ENCODE measurements around the gene SSR2. TPM values are rescaled to one million over a fixed set of nuclear protein-coding genes. Genes with fewer than 3 reads are reported as not detected.

Gene SSR2
- total and polyA plus RNA-seq, 2 experiments from 2014 or later, result 136 to 291 TPM

- Mint-ChIP-seq H3K4me1 (peaks cover 49% of the 10 kb centered on the region), H3K27ac (peak overlapping the region; percentile 84; the same call in 1 of the 2 replicates)
- TF ChIP-seq ZNF331 (CRISPR knock-in tag; IDR thresholded peaks at IDR 0.05; ENCODE audit: low read depth) (no peak), CTCF (conservative IDR thresholded peaks at IDR 0.05; ENCODE audit: low read depth in 2 of 2) (peak; percentile 61 to 78)
Measured at GRCh38 chr1:155966135-155966534, 54.6 kb downstream of the SSR2 start.

GRCh38 chr1:155964193-155964592, 56.6 kb downstream of the SSR2 start:
- Mint-ChIP-seq H3K4me1 (peaks cover 31% of the 10 kb centered on the region), H3K4me3 (no peak overlapping the region), H3K27me3 (ENCODE audit: insufficient read depth, low read depth, poor library complexity) (peaks cover 7% of the 10 kb centered on the region), H3K27ac (no peak overlapping the region), H3K36me3 (ENCODE audit: low read depth) (peaks cover 88% of the 10 kb centered on the region), H3K9me3 (no peaks in the 10 kb centered on the region)
- H3K4me1 ChIP-seq (ENCODE audit: insufficient read depth), result peaks cover 23% of the 10 kb centered on the region
- H2AFZ ChIP-seq, result no peak overlapping the region
- no peaks in the 10 kb centered on the region for H3K9me2 ChIP-seq (ENCODE audit: insufficient read depth)
- H3K36me3 ChIP-seq (ENCODE audit: insufficient read depth), result peaks cover 25% of the 10 kb centered on the region
- DNase-seq (ENCODE audit: low spot score) (no peak), ATAC-seq (no peak)
- H4K20me1 ChIP-seq (replicated peaks; ENCODE audit: insufficient read depth), result peaks cover 12% of the 10 kb centered on the region; the same call in 1 of the 2 replicates
- H3K4me3 ChIP-seq, result no peak overlapping the region
- H3K79me2 ChIP-seq (replicated peaks; ENCODE audit: insufficient read depth), result peaks cover 15% of the 10 kb centered on the region
- no peak overlapping the region for H3K27ac ChIP-seq (ENCODE audit: low read depth)
- no peak overlapping the region for H3K4me2 ChIP-seq
- no peaks in the 10 kb centered on the region for H3K27me3 ChIP-seq (ENCODE audit: insufficient read depth)
- H3F3A ChIP-seq (replicated peaks; ENCODE audit: low read depth), result peaks cover 13% of the 10 kb centered on the region; the same call in 1 of the 2 replicates
- TF ChIP-seq ZNF331 (CRISPR knock-in tag; IDR thresholded peaks at IDR 0.05; ENCODE audit: low read depth) (no peak), REST (IDR thresholded peaks at IDR 0.05; ENCODE audit: unreplicated experiment) (no peak), STAT1 (IDR thresholded peaks at IDR 0.05; ENCODE audit: unreplicated experiment) (no peak), JUNB (IDR thresholded peaks at IDR 0.05; ENCODE audit: unreplicated experiment) (no peak), EZH2 (IDR thresholded peaks at IDR 0.05; ENCODE audit: low read depth, unreplicated experiment) (no peak), CTCF (conservative IDR thresholded peaks at IDR 0.05; ENCODE audit: low read depth in 2 of 2) (no peak), ETS1 (IDR thresholded peaks at IDR 0.05) (no peak), CREB1 (CRISPR knock-in tag; IDR thresholded peaks at IDR 0.05; ENCODE audit: low read depth) (no peak), ZNF114 (CRISPR knock-in tag; IDR thresholded peaks at IDR 0.05) (no peak)

More at GRCh38 chr1:155966135-155966534, 54.6 kb downstream of the SSR2 start:
- Histone ChIP-seq H3K4me2 (no peak overlapping the region), H3K79me2 (replicated peaks; ENCODE audit: insufficient read depth) (peaks cover 34% of the 10 kb centered on the region), H3K36me3 (ENCODE audit: insufficient read depth) (peaks cover 20% of the 10 kb centered on the region), H3K27ac (ENCODE audit: low read depth) (no peak overlapping the region), H3K4me1 (ENCODE audit: insufficient read depth) (peaks cover 37% of the 10 kb centered on the region), H3K9me2 (ENCODE audit: insufficient read depth) (no peaks in the 10 kb centered on the region), H4K20me1 (replicated peaks; ENCODE audit: insufficient read depth) (peaks cover 26% of the 10 kb centered on the region), H3F3A (replicated peaks; ENCODE audit: low read depth) (peaks cover 13% of the 10 kb centered on the region; the same call in 1 of the 2 replicates), H2AFZ (no peak overlapping the region), H3K4me3 (no peak overlapping the region), H3K27me3 (ENCODE audit: insufficient read depth) (no peaks in the 10 kb centered on the region)
- Mint-ChIP-seq H3K4me3 (no peak overlapping the region), H3K36me3 (ENCODE audit: low read depth) (peaks cover 74% of the 10 kb centered on the region), H3K27me3 (ENCODE audit: insufficient read depth, low read depth, poor library complexity) (peaks cover 11% of the 10 kb centered on the region), H3K9me3 (no peaks in the 10 kb centered on the region)
- DNase-seq (ENCODE audit: low spot score) (peak; percentile 67), ATAC-seq (peak; percentile 54)
